GM12873 (cell line): ENCODE data around the gene TAS2R19.

Source experiments
- TF ChIP-seq, protein P1 (sequence below): IDR thresholded peaks from 2 replicates; pipeline ENCODE4 v1.5.1; 2012; ENCODE audit warnings: low read depth, mild to moderate bottlenecking, moderate library complexity, low read length, control low read depth; ENCODE audit not compliant: insufficient read depth; ENCODE audit errors: missing control alignments

Gene TAS2R19

DNA sequence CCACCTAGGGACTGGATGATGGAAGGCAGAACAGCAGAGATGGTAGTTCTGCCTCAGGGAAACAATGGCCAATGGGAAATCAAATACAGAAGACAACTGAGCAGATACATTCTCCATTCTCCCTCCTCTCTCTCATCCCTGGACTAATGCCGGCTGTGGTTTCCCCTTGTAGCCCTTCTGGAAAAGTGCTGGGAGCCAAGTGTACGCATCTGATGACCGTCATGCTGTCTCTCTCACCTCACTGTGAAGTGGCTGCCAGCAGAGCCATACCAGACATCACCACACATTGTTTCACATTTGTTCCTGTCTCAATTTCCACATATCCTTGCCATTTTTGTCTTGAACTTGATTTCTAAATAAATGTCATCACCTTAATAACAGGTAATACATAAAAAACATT, 36.6 kb upstream of the TAS2R19 start:
- TF ChIP-seq, protein P1, sequence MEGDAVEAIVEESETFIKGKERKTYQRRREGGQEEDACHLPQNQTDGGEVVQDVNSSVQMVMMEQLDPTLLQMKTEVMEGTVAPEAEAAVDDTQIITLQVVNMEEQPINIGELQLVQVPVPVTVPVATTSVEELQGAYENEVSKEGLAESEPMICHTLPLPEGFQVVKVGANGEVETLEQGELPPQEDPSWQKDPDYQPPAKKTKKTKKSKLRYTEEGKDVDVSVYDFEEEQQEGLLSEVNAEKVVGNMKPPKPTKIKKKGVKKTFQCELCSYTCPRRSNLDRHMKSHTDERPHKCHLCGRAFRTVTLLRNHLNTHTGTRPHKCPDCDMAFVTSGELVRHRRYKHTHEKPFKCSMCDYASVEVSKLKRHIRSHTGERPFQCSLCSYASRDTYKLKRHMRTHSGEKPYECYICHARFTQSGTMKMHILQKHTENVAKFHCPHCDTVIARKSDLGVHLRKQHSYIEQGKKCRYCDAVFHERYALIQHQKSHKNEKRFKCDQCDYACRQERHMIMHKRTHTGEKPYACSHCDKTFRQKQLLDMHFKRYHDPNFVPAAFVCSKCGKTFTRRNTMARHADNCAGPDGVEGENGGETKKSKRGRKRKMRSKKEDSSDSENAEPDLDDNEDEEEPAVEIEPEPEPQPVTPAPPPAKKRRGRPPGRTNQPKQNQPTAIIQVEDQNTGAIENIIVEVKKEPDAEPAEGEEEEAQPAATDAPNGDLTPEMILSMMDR, result no peak

- TF ChIP-seq, protein P1, result no peak
These were observed 32.9 kb upstream of the TAS2R19 start for GRCh38 chr12:11055306-11055705.

- TF ChIP-seq, protein P1, result no peak
These were observed 17.7 kb upstream of the TAS2R19 start for GRCh38 chr12:11040162-11040561.

- TF ChIP-seq, protein P1, result no peak
These were observed 16.8 kb upstream of the TAS2R19 start for GRCh38 chr12:11039171-11039570.

DNA sequence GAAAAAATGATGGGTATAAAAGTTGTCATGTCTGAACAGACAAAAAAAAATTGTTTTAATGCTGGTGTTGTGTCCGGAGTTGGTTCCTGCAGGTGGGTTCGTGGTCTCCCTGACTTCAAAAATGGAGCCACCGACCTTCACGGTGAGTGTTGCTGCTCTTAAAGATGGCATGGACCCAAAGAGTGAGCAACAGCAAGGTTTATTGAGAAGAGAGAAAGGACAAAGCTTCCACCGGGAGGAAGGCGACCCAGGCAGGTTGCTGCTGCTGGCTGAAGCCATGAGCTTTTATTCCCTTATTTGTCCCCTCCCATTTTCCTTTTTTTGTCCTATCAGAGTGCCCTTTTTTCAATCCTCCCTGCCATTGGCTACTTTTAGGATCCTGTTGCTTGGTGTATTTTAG, 8.9 kb upstream of the TAS2R19 start, which contains the start of gene TAS2R31:
TSS of gene TAS2R31 (minus strand) at position 101 of the 400 bp plus-strand sequence. CDS start at position 29, 72 bp downstream.
- TF ChIP-seq, protein P1, result no peak

GRCh38 chr12:11026118-11026517, 3.7 kb upstream of the TAS2R19 start:
- TF ChIP-seq, protein P1, result peak; percentile 16

- TF ChIP-seq, protein P1, result no peak
These were observed 967 bp upstream of the TAS2R19 start for GRCh38 chr12:11023387-11023786.
